HG03378 (cell line): ENCODE measurements around the gene HLCS.
"Not testable (repeated sequence)": the region's sequence is repeated elsewhere in the genome, so short reads cannot be mapped to it uniquely, and the experiment has no call there.

ENCODE experiments used
- ATAC-seq: cut with Tn5 transposase; IDR thresholded peaks from one replicate; pipeline ENCODE4 v1.9.1; 2021; ENCODE audit warnings: mild to moderate bottlenecking, moderate library complexity; ENCODE audit not compliant: unreplicated experiment

HLCS gene

DNA sequence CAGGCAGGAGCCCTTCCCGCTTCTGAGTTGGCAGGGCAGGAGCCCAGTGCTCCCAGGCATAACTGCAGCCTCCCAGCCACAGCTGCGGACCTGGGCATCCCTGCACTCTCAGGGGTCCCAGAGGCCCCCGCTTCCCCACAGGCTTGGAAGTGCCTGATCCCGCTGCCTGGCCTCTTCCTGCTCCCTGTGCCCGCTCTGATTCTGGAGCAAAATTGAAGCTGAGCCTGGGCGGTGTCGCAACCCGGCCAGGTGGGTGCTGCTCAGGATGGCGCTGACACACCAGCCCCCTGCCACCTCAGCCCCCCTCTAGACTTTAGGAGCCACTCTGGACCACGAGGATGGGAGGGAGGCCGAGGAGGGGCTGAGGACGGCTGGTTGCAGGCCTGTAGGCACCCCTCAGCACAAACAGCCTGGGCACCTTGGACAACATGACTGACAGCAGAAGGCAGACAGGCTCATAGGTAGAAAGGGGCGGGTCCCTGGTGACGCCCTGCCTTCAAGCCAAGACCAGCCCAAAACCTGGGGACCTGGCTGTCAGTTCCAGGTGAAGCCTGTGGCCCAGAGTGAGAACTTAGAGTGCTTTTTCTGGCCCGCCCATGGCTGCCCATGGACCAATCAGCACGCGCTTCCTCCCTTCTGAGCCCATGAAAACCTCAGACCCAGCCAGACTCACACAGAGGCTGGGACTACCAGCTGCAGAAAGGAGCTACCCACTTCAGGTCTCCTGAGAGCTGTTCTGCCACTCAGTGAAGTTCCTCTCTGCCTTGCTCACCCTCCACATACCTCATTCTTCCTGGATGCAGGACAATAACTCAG lies 7.2 kb downstream of the HLCS start:
- ATAC-seq, result no peak

DNA sequence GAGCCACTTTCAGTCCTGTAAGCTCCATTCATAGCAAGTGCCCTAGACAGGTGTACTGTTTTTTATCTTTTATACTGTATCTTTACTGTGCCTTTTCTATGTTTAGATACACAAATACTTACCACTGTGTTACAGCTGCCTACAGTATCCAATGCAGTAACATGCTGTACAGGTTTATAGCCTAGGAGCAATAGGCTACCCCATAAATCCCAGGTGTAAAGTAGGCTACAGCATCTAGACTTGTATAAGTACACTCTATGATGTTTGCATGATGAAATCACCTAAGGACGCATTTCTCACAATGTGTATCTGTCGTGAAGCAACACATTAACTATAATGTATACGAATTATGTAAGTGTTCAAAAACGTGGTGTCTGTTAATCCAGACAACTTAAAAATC lies 10.7 kb downstream of the HLCS start:
- ATAC-seq, result no peak

DNA sequence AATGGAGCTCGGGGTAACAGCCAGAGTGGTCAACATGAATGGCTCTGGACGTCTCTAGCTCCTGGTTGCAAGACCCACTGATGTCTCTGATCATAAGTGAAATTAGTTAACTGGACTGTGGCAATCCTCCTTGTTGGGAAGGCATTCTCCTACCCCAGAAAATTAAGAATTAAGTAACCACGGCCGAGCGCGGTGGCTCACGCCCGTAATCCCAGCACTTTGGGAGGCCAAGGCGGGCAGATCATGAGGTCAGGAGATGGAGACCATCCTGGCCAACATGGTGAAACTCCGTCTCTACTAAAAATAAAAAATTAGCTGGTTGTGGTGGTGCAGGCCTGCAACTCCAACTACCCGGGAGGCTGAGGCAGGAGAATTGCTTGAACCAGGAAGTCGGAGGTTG lies 14.1 kb downstream of the HLCS start:
- ATAC-seq, result not testable (repeated sequence)

DNA sequence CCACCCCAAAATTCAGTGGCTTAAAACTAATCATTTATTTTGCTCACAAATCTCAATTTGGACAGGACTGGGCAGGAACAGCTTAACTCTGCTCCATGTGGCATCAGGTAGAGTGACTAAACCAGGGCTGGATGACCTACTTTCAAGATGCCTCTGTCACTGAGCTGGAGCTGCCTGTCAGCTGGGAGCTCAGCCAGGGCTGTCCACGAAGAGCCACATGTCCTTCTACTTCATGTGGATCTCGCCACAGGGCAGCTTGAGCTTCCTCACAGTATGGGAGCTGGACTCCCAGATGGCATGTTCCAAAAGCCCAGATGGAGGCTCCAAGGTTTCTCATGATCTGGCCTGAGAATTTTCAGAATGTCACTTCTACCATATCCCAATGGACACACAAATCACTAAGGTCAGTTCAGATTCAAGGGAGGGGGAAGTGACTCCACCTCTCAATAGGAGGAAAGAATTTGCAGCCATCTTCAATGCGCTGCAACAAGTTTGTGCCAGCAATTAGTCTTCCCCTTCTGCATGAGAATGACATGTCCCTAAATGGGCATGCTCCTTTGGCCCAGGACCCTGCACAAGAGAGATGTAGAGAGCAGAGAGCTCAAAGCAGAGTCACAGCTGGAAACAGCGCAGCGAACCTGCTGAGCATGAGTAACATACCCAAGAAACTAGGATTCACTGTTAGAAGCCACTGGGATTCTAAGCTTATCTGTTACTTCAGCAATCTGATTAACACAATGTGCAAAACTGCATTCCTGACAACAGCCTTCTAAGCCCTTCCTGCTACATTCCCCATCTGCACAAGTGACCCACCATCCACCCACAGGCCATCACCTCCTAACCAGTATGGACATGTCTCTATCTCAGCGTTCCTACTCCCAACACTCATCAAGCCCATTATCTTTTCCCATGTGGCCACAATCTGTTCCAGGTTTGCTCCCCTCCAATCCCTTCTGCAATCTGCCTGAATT lies 17.0 kb downstream of the HLCS start:
- ATAC-seq, result no peak

DNA sequence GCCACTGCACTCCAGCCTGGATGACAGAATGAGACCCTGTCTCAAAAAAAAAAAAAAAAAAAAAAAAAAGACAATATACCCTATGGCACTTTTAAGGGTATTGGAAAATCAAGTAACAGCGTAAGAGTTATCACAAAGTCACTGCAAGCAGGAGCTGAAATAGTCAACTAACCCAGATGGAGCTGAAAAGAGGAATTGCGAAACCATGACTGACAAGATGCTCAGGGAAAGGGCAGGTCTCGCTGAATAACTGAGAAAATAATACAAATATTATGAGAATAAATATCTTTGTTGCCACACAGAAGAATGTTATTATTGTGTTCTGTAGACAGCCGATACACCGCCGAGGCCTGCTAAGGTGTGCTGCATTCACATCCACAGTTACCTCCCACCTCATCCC lies 17.8 kb downstream of the HLCS start:
- ATAC-seq, result no peak

DNA sequence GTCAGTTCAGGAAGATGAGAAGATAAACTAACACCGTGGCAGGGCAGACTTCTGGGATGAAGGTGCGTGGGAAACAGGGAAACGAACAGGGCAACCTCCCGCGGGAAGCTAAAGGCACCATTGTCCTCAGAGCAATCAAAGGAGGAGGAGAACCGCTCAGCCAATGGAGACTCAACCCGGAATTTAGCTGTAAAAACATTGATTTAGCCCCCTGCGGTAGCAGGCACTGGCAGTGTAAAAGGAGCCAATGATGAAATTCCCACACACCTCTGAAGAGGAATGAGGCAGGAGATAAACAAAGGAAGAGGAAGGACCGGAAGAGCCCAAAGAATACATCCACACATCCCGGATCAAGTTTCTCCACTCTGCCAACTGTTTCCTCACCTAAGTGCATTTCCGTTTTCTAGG lies 19.5 kb downstream of the HLCS start:
- ATAC-seq, result no peak

DNA sequence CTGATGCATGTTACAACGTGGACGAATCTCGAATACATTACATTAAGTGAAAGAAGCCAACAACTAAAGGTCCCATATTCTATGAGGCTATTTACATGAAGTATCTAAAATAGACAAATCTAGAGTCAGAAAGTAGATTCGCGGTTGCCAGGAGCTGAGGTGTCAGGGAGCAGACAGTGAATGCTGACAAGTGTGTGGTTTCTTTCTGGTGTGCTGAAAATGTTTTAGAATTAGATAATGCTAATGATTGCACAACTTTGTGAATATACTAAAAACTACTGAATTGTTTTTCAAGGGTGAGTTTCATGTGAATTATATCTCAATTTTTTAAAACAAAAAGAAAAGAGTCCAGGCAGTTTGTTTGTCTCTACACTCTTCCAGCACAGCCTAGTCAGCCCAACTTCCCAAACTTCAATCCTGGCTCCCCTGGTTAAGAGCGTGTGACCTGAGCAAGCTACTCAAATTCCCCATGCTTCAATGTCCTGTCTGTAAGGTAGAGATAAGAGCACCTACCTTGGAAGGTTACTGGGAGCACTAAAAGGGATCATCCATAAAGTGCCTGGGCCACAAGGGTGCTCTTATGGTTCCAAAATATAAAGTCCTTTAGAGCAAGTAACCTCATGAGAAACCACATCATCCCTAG lies 20.9 kb downstream of the HLCS start:
- no peak for ATAC-seq

DNA sequence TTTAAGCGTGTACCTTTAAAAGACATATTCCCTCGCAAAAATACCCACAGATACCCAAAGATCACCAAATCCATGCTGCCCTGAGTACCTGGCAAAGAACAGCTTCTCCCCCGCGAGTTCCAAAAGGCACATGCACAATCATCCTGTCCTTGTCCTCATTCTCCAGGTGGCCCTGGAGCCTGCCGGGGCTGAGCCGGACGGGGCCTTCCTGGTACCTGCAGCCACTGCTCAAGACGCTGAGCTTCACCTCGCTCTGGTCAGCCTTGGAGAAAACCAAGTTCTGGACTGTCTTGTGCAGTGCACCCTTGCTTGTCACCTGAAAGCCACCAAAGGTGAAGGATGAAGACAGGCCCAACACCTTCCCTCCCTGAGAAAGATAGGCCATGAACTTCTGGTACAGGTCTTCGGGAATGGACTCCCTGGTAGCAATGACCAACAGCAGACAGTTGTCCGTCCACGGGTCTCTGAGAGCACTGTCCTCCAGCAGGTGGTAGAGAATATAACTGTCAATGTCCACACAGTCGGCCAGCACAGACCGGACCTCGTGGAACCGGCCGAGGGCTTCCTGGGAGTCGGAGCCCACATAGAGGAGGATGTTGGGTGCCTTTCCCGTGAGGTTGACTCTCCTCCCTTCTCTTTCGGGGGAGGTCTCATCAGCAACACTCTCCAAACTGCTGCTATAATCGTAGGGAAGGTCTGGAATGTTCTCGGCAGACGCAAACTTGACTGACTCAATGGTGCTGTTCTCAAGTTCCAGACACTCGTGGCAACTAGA lies 29.9 kb downstream of the HLCS start:
- no peak for ATAC-seq

DNA sequence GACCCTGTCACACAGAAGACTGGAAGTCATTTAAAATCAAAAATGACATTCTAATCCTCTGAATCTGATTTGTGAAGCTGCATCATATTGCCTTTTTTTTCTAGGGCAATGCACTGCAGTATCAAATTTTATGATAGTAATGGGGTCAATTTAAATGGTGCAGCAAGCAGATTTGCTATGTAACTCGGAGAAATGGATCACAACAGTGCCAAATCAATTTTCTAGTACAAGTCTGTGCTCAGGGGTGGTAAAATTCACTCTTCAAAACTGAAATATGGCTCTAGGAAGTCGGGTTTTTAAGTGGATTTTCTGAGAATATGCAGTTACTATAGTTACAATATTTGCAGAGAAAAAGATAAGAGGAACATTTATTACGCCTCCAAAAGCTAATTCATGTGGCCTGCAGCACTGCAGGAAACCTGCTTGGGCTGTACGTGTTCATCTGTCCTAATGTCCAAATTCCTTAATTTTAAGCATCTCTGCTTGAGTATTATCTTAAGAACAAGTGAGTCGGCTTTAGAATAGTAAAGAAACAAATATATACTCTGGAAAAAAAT lies 31.5 kb downstream of the HLCS start:
- ATAC-seq, result no peak

DNA sequence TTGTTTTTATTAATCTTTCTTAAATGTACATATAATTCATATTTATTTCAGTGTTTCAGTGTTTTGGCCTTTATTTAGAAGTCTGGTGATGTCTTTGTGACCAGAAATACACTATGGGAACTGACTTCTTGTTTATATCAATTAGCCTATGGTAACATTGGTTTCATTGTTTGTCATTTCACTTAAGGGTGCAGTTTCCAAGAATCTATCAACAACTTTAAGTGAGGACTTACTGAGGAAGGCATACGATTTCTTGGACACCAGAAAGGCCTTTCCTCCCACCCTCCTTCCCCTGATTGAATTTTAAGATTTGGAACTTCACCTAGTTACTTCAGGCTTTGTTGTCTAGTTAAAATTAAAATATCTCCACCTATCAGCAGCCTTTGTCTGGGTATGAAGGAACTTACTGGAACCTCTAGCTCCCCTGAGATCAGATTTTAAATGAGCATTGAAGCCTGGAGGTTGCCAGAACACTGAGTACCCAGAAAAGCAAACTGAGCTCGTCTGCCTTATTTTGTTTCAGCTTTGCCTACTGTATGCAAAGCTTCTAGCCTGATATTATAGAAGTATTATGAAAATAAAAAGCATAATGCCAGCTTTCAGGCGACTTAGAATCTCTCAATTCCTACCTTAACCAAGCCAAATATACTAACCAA lies 34.2 kb downstream of the HLCS start:
- ATAC-seq, result no peak

DNA sequence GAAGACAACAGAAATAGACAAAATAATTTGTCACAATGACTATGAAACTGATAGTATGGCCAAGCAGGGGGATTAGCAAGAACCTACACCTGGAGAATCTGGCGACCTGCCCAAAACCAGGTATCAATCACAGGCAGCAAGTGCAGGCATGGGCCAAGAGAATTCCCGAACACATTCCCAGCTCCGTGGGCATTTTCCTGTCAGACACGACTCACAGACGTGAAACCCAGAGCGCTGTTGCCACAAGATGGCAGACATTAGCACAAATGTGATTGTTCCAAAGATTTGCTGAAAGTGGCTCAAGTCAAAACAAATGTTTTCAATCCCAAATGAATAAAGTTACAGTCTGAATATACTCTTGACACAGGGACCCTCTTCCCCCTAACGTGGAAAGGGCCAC lies 36.8 kb downstream of the HLCS start:
- no peak for ATAC-seq

DNA sequence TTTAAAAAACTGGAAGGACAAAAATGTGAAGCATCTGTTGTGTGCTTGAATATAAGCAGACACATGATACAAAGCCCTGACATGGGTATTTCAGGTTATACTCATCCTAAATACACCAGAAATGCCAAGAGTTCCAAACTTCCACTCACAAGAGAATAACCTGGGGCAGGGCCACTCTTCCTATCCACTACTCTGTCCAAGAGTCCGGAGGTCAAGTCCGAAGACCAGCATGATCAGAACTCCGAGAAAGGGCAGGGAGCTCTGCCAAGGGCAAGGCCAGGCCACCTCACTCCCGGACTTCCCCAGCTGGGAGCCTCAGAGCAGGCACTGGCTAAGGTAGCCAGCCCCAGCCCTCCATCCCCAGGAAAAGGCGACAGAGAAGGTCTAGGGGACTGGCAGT lies 37.5 kb downstream of the HLCS start:
- ATAC-seq, result no peak

DNA sequence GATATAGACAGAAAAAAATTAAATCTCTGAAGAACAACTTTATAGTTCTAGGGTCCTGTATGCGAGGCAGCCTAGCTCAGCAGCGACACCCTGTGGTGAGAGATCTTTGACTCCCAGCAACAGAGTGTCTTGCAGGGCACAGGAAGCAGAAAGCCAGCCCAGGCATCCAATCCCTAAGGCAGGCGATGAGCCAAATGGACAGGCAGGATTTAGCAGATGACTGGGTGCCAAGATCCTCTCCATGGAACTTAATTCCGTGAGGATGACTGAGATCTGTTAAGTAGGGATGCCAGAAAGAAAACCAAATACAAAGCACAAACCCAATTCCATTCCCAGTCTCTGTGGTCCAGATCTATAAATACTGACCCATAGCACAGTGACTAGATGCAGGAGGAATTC lies 38.8 kb downstream of the HLCS start:
- ATAC-seq, result no peak

DNA sequence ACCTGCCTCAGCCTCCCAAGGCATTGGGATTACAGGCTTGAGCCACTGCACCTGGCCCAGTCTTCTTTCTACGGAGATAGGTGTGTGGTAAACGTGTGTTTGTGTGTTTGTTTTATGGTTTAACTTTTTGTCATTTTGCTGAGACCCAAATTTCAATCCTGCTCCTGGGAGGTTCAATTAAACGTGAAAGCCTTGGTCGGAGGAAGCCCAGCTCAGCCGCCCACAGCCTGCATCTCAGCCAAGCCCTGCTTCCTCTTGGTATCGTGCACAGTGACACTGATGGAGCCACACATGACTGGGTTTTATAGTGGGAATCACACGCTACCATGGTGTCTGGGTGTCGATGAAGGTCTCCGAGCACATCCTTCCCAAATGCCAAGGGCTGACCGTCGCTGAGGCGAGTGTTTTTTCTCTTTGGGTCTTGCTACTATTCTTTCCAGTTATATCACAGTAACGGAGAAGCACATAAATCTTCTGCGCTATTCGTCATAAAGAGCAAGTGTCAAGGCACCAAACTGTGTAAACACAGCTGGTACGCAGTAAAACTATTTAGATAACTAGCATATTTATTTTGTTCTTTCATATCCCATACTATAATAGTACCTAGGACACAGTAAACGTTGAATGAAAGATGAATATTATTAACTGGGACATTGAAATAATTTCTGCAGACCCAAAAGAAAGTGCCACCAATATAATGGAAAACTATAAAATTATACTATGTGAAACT lies 39.3 kb downstream of the HLCS start:
- ATAC-seq, result no peak

DNA sequence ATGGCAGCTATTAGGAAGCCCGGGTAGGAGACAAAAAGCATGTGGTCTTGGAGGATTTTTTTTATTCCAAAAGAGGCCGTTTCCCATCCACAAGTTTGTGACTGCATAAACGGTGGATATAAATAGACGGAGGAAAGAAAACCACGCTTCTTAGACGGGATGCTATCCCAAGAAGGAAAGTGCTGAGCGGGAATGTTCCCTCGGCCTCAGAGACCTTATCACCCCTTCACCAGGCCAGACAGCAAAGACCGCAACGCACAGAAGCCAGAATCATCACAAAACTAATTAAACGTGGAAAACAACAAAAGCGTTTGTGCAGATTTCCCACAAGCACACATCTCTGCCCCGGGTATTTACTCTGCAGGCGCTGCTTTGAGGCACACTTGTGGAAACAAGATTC lies 43.2 kb downstream of the HLCS start:
- ATAC-seq, result no peak

DNA sequence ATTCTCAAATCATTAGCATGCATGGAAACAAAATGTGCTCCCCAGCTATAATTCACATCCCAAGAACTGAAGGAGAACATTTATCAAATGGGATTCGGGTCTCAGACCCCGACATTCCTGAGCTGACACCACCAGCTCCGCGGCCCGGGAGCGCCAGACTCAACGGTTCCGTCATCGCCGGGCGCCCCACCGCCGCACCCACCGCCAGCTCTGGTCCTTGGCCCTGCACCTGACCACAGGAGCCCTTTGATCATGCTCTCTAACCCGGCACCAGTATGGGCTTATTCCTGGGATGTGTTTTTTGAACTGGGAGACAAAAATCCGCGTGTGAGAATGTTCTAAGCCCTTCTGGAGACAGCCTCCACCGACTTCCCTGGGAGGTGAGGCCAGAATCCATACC lies 43.6 kb downstream of the HLCS start:
- no peak for ATAC-seq

DNA sequence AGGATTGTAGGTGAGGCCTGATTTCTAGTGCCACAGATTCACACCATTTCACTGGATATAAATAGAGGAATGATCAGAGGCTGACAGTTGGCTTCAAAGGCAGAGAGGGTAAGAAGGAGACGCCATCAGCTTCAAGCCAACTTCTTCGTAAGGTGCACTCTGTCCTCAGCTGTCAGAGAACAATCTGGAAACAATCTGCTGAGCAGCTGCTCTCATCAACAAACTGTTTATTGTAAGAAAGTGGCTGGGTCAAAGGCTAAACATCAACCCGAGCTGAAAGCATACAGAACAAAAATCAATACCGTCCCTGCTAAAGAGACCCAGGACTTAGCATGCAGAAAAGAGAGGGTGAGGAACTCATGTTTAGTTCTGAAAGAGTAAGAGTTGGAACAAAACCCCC lies 48.2 kb downstream of the HLCS start:
- ATAC-seq, result no peak

DNA sequence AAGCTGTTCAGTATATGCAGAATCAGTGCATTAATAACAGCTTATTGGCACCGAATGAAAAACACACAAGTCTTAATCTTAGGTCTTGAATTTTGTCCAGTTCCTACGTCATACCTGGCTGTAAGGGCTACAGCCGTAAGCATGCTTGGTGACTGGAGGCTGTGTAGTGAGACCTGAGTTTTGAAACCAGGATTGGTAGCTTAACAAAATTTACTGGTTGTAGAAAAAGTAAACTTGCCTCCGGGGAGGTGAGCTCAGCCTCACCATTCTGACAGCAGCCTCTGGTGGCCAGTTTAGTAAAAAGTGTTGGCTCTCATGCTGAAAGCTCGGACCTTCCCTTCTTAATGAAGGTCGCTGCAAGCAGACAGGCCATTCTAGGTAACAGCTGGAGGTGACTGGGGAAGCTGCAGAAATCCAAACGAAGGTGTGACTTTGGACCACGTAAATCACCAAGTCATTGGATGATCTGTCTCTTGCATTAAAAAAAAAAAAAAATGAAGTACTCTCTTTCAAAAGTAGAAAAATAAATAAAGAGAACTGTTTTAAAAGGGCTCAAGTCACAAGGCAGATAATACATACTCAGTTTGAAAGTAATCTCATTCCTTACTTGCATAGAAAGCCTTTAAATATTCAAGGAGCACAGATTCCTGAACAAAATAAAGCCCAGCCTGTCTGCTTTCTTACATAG lies 48.9 kb downstream of the HLCS start:
- no peak for ATAC-seq

DNA sequence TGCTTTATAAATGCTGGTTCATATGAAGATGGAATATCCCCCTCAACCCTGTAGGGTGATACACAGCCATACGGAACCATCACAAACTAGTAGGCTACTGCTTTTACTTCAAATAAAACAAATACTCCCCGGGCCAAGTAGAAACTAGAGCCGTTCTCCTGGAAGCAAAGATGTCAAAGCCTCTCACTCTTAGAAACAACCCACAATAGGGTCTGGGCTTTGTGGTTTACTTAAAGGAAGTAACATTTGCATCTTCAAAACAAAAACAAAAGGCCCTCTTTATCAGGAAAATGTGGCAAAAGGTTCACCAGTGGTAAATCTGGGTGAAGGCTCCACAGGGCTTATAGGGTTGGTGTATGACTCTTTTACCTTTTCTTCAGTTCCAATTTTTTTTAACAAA lies 49.8 kb downstream of the HLCS start:
- no peak for ATAC-seq
